ENCODE measurements around the gene DNAJC25.

DNA sequence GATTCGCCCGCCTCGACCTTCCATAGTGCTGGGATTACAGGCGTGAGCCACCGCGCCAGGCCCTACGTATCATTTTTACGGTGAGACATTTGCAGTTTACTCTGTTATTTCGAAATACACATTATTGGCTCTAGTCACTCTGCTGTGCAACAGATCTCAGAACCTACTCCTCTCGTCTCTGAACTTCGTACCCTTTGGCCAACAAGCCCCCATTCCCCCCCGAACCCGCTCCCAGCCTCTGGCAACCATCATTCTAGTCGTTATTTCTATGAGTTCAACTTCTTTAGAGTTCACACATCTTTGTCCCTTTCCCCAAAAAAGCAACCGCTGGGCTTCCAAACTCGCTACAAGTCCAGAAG is 32.4 kb upstream of the DNAJC25 start:
- TF ChIP-seq POLR2A (IDR thresholded peaks at IDR 0.05; ENCODE audit: low read length) (no peak), GATA1 (IDR thresholded peaks at IDR 0.05; ENCODE audit: low read depth, low read length) (no peak)

Data from erythroblast (primary cell).